HEK293T (cell line): ENCODE results near the gene SYNPO2L.

ENCODE experiments used
- FOXK2 ChIP-seq: fragments of 450-650 bp; IDR thresholded peaks from 2 replicates; pipeline ENCODE4 v1.6.1; 2016; ENCODE audit warnings: mild to moderate bottlenecking
- FOXM1 ChIP-seq: fragments of 450-650 bp; IDR thresholded peaks from 2 replicates; pipeline ENCODE4 v1.6.1; 2017; ENCODE audit warnings: mild to moderate bottlenecking, borderline replicate concordance
- HDGF ChIP-seq: fragments of 450-650 bp; IDR thresholded peaks from 2 replicates; pipeline ENCODE4 v1.6.1; 2017; ENCODE audit warnings: antibody characterized with exemption, borderline replicate concordance
- SP1 ChIP-seq: fragments of 450-650 bp; IDR thresholded peaks from 2 replicates; pipeline ENCODE4 v1.6.1; 2017
- ZNF384 ChIP-seq: fragments of 450-650 bp; IDR thresholded peaks from 2 replicates; pipeline ENCODE4 v1.6.1; 2016

DNA sequence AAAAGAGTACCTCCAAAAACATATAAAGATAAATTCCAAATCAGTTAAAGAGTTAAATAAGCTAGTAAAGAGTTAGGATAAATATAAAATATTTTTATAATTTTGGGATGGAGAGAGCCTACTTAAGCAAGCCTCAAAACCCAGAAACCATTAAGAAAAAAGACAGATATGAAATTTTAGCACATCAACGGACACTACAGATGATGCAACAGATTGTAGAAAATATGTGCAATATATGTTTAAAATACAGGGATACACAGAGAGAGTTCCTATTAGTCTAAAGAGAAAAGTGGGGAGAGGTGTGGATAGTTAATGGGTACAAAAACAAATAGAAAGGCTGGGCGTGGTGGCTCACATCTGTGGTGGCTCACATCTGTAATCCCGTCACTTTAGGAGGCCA lies 41.1 kb downstream of the SYNPO2L start:
- no peak for TF ChIP-seq HDGF
- TF ChIP-seq FOXM1 = no peak
- no peak for TF ChIP-seq FOXK2
- TF ChIP-seq SP1 = no peak
- no peak for TF ChIP-seq ZNF384
